ENCODE measurements around the gene SELPLG. TPM values are rescaled to one million over a fixed set of nuclear protein-coding genes. Genes with fewer than 3 reads are reported as not detected.

Gene SELPLG
- total RNA-seq, 6 experiments from 2014 or later: 6.2 to 8.1 (median 7.1) TPM

DNA sequence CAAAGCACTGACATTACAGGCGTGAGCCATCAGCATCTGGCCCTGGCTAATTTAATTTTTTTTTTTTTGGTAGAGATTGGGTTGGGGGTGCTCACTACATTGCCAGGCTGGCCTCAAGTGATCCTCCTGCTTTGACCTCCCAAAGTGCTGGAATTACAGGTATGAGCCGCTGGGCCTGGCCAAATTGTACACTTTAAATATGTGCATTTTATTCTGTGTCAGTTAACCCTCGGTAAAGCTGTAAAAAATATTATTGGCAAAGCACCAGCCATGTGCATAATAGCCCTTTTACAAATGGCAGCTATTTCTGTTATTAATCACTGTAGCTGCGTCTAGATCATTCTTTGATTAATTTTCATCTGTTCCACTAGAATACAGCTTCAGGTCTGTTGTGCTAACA, 47.8 kb downstream of the SELPLG start:
- no peak overlapping the region for H3K27ac Mint-ChIP-seq
- H3K36me3 Mint-ChIP-seq (ENCODE audit: low read depth): no peaks in the 10 kb centered on the region
- H3K4me3 Mint-ChIP-seq: no peak overlapping the region
- no peaks in the 10 kb centered on the region for H3K9me3 Mint-ChIP-seq
- TF ChIP-seq, protein P1, sequence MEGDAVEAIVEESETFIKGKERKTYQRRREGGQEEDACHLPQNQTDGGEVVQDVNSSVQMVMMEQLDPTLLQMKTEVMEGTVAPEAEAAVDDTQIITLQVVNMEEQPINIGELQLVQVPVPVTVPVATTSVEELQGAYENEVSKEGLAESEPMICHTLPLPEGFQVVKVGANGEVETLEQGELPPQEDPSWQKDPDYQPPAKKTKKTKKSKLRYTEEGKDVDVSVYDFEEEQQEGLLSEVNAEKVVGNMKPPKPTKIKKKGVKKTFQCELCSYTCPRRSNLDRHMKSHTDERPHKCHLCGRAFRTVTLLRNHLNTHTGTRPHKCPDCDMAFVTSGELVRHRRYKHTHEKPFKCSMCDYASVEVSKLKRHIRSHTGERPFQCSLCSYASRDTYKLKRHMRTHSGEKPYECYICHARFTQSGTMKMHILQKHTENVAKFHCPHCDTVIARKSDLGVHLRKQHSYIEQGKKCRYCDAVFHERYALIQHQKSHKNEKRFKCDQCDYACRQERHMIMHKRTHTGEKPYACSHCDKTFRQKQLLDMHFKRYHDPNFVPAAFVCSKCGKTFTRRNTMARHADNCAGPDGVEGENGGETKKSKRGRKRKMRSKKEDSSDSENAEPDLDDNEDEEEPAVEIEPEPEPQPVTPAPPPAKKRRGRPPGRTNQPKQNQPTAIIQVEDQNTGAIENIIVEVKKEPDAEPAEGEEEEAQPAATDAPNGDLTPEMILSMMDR (IDR thresholded peaks at IDR 0.05): no peak
- H3K27me3 Mint-ChIP-seq (ENCODE audit: insufficient read depth): peaks cover 4% of the 10 kb centered on the region
- H3K4me1 Mint-ChIP-seq (ENCODE audit: low read depth): peaks cover under 1% of the 10 kb centered on the region
- no peak for DNase-seq

DNA sequence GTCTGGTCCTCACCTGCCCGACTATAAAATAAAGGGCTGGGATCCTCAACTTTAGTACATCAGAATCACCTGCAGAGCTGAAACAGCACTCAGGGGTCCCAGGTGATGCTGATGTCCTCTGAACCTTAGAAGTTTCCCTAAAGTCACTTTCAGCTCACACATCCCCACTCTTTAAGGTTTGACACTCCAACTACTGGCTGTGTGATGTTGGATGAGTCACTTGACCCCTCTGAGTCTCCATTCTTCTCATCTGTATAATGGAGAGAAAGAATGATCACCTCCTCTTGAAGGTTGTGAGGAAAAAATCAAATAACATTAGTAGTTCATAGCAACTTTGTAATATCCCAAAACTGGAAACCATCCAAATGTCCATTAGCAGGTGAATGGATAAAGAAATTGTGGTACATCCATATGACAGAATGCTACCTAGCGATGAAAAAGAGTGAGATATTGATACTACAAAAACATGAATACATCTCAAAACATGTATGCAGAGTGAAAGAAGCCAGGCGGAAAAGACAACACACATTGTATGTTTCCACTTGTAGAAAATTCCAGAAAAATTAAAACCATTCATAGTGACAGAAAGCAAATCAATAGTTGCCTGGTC, 49.1 kb downstream of the SELPLG start:
- DNase-seq: no peak
- Mint-ChIP-seq H3K36me3 (ENCODE audit: low read depth) (no peaks in the 10 kb centered on the region), H3K4me1 (ENCODE audit: low read depth) (peaks cover 8% of the 10 kb centered on the region), H3K27me3 (ENCODE audit: insufficient read depth) (peaks cover 4% of the 10 kb centered on the region), H3K27ac (no peak overlapping the region), H3K4me3 (no peak overlapping the region), H3K9me3 (no peaks in the 10 kb centered on the region)
- TF ChIP-seq, protein P1 (IDR thresholded peaks at IDR 0.05): no peak

DNA sequence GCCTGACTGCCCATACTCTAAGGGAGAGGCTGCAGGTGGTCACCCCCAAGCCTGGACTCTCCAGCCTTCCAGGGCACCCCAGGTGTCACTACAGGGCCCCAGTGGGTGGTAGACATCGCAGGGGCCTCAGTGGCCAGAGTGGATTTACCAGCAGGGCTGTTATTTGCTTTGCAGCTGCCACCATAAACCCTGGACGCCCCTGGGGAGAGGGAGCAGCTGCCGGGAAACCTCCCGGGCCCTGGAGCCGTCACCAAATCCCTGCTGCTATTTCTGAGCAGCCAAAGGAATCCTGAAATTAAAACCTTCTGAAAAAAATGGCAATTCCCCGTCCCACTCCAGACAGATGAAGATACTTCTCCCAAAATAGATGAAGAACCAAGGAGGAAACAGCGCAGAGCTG, 49.7 kb downstream of the SELPLG start:
- Mint-ChIP-seq H3K27me3 (ENCODE audit: insufficient read depth) (peaks cover 4% of the 10 kb centered on the region), H3K4me3 (no peak overlapping the region), H3K36me3 (ENCODE audit: low read depth) (no peaks in the 10 kb centered on the region), H3K4me1 (ENCODE audit: low read depth) (peaks cover 12% of the 10 kb centered on the region), H3K9me3 (no peaks in the 10 kb centered on the region), H3K27ac (no peak overlapping the region)
- DNase-seq: no peak
- TF ChIP-seq, protein P1 (IDR thresholded peaks at IDR 0.05): no peak

DNA sequence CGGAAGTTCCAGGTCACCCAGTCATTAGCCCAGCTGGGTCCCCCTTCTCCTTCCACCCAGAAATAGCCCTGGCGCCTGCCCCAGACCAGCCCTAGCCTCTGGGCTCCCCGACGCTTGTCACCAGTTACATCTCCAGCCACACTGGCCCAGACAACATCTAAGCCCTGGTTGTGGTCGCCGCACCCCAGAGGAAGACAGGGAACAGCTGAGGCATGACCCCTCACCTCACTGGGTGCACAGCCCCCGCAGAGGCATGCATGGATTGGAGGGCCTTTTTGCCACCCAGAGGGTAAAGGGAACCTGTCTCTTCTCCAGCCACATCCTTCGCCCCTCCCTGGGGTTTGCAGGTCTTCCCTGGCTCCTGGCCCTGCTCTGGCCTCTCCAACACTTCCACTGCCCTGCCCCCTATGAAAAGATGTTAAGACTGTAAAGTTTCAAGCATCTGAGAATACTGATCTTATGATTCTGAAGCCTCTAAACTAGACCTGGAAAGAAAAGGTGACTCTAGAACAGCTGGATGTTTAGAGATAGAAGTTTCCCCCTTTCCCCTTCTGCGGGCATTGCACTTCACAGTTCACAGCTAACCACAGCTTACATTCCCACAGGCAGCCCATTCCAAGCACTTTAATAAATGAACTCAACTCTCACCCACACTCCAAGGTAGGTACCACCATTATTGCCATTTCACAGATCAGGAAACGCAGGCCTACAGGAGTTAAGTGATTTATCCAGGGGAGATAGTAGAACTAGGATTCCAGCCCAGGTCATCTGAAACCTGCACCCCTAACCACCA, 50.5 kb downstream of the SELPLG start:
- peaks cover 4% of the 10 kb centered on the region for H3K27me3 Mint-ChIP-seq (ENCODE audit: insufficient read depth)

DNA sequence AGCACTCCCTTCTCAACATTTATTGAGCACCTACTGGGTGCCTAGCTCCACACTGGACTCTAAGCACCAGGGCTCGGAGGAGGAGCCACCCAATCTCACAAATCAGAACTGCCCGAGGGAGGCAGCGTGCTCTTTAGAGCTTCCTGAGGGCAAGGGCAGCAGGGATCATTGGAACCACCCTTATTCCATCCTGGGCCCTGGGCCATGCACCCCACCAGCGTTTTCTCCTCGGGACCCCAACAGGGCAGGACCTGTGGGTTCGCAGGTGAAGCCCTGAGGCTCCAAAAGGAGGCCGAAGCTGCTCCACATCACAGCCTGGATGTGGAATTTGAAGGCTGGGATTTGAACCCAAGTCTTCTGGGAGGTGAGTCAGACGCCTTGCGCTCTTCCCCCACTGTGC, 51.2 kb downstream of the SELPLG start:
- Mint-ChIP-seq H3K27me3 (ENCODE audit: insufficient read depth) (peaks cover 3% of the 10 kb centered on the region), H3K4me1 (ENCODE audit: low read depth) (peaks cover 17% of the 10 kb centered on the region), H3K4me3 (no peak overlapping the region), H3K9me3 (no peaks in the 10 kb centered on the region), H3K27ac (no peak overlapping the region), H3K36me3 (ENCODE audit: low read depth) (no peaks in the 10 kb centered on the region)
- TF ChIP-seq, protein P1 (IDR thresholded peaks at IDR 0.05): no peak
- DNase-seq: no peak

More for the DNA sequence above, 50.5 kb downstream of the SELPLG start:
- Mint-ChIP-seq H3K4me3 (no peak overlapping the region), H3K27ac (no peak overlapping the region), H3K4me1 (ENCODE audit: low read depth) (peaks cover 17% of the 10 kb centered on the region), H3K36me3 (ENCODE audit: low read depth) (no peaks in the 10 kb centered on the region), H3K9me3 (no peaks in the 10 kb centered on the region)
- no peak for DNase-seq
- TF ChIP-seq, protein P1 (IDR thresholded peaks at IDR 0.05): no peak
